RWPE2 (cell line): Measurements from ENCODE around the gene RBP5.

Experiments used
- ATAC-seq: fragments of 200-7000 bp; cut with Tn5 transposase; 3 replicates; pipeline ENCODE4 v1.9.1; 2021; ENCODE audit warnings: low read depth
- DNase-seq: peaks from one replicate; pipeline ENCODE4 v3.0.0-alpha.2; 2020; ENCODE audit warnings: low spot score
- H3K27ac ChIP-seq: fragments of 450-650 bp; 2 replicates; pipeline ENCODE4 v1.5.1; 2017; ENCODE audit warnings: mild to moderate bottlenecking; ENCODE audit not compliant: poor library complexity, severe bottlenecking
- H3K27me3 ChIP-seq: fragments of 250-450 bp; sonication (Bioruptor Pico); 2 replicates; pipeline ENCODE4 v1.5.1; 2021; ENCODE audit warnings: mild to moderate bottlenecking, moderate library complexity; ENCODE audit not compliant: insufficient read depth, poor library complexity, severe bottlenecking
- H3K36me3 ChIP-seq: fragments of 250-450 bp; sonication (Bioruptor Pico); 2 replicates; pipeline ENCODE4 v1.5.1; 2020; ENCODE audit warnings: low read depth, mild to moderate bottlenecking, moderate library complexity
- H3K4me1 ChIP-seq: fragments of 250-450 bp; sonication (Bioruptor Pico); 2 replicates; pipeline ENCODE4 v1.5.1; 2021; ENCODE audit warnings: mild to moderate bottlenecking, moderate library complexity; ENCODE audit not compliant: insufficient read depth, poor library complexity, severe bottlenecking
- H3K4me3 ChIP-seq: fragments of 250-450 bp; sonication (Bioruptor Pico); 2 replicates; pipeline ENCODE4 v1.5.1; 2021; ENCODE audit warnings: mild to moderate bottlenecking, moderate library complexity; ENCODE audit not compliant: severe bottlenecking
- H3K9me3 ChIP-seq: fragments of 250-450 bp; sonication (Bioruptor Pico); 2 replicates; pipeline ENCODE4 v1.5.1; 2021; ENCODE audit warnings: mild to moderate bottlenecking, moderate library complexity; ENCODE audit not compliant: severe bottlenecking
- TF ChIP-seq, protein P1 (sequence below): fragments of 450-650 bp; IDR thresholded peaks from one replicate; pipeline ENCODE4 v1.5.1; 2017; ENCODE audit warnings: mild to moderate bottlenecking, moderate library complexity; ENCODE audit not compliant: poor library complexity, severe bottlenecking

The RBP5 gene

DNA sequence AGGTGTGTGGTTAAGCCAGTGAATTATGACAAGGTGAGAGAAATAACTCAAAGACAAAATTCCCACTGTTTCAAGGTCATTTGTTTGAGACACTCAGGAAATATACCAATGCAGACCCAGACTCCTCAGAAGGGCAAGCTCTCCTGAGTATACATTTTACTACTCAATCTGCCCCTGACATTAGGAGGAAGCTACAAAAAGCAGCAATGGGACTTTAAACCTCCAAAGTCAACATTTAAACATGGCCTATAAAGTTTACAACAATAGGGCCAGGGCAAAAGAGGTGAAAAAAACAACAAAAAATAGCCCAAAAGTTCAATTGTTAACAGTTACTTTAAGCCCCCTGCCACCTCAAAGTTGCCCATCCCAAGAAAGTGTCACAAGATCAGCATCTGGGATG is 41.3 kb upstream of the RBP5 start:
- no peak overlapping the region for H3K27ac ChIP-seq
- H3K27me3 ChIP-seq = no peaks in the 10 kb centered on the region
- TF ChIP-seq, protein P1, sequence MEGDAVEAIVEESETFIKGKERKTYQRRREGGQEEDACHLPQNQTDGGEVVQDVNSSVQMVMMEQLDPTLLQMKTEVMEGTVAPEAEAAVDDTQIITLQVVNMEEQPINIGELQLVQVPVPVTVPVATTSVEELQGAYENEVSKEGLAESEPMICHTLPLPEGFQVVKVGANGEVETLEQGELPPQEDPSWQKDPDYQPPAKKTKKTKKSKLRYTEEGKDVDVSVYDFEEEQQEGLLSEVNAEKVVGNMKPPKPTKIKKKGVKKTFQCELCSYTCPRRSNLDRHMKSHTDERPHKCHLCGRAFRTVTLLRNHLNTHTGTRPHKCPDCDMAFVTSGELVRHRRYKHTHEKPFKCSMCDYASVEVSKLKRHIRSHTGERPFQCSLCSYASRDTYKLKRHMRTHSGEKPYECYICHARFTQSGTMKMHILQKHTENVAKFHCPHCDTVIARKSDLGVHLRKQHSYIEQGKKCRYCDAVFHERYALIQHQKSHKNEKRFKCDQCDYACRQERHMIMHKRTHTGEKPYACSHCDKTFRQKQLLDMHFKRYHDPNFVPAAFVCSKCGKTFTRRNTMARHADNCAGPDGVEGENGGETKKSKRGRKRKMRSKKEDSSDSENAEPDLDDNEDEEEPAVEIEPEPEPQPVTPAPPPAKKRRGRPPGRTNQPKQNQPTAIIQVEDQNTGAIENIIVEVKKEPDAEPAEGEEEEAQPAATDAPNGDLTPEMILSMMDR = no peak
- no peaks in the 10 kb centered on the region for H3K9me3 ChIP-seq
- H3K4me3 ChIP-seq = no peak overlapping the region
- DNase-seq (no peak), ATAC-seq (no peak)
- no peaks in the 10 kb centered on the region for H3K4me1 ChIP-seq
- no peaks in the 10 kb centered on the region for H3K36me3 ChIP-seq

DNA sequence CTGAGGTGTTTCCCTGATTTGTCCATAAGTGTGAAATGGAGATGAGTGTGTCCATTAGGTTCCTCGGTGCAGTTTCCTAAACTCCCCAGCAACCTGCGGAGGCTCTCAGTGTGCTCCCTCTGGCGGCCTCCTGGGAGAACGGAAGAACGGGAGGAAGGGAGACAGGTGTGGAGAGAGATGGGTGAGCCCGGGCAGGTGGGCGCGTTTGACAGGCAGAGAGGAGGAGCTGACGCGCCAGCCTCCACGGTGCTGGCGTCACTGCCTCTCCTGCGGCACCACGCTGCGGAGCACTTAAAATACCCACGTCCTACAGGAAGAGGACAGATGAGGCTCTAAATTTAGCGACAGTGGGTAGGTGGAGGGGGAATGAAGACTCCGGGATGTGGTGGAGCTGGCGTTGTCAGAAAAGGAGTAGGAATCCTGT is 34.0 kb upstream of the RBP5 start:
- ATAC-seq (peak; percentile 80), DNase-seq (no peak)
- Histone ChIP-seq H3K9me3 (no peaks in the 10 kb centered on the region), H3K27ac (no peak overlapping the region), H3K4me1 (no peaks in the 10 kb centered on the region), H3K4me3 (no peak overlapping the region), H3K36me3 (no peaks in the 10 kb centered on the region), H3K27me3 (no peaks in the 10 kb centered on the region)
- TF ChIP-seq, protein P1 = peak; percentile 44

DNA sequence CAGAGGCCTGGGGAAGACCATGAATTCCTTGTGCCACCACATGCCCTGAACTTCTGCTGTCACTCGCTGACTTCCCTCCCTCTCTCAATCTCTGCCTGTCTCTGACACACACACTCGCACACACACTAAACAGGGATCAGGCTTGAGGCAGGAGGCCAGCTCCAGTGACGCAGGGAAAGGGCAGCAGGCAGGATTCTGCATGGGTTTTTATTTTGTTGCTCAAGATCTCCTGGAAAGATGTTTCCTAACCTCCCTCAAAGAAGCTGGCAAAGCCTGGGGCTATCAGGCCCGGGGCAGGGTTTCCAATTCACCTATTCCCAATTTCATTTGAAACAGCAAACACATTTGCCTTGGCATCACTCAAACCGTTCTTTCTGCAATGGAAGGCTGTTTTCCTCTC is 33.1 kb upstream of the RBP5 start:
- Histone ChIP-seq H3K4me1 (no peaks in the 10 kb centered on the region), H3K9me3 (no peaks in the 10 kb centered on the region), H3K27ac (no peak overlapping the region), H3K36me3 (no peaks in the 10 kb centered on the region), H3K4me3 (no peak overlapping the region), H3K27me3 (no peaks in the 10 kb centered on the region)
- TF ChIP-seq, protein P1 = no peak
- ATAC-seq (no peak), DNase-seq (no peak)

DNA sequence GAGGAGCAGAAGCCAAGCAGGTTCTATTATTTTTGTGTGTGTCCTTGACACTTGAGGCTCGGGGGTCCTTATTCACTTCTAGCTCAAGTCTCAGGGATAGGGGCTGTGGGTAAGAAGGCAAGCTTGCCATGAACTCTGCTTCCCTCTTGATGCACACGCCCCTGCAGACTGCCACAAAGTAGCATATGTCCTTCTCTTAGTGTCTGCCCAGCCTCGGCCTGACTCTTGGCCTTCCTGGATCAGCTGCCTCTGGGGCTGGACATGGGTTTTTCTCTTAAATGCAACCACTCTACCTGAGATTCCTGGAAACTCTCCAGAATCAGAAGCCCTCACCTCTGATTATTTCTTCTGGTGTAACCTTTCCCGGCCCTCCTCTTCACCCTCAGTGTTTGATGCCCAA is 32.6 kb upstream of the RBP5 start:
- H3K9me3 ChIP-seq = no peaks in the 10 kb centered on the region

DNA sequence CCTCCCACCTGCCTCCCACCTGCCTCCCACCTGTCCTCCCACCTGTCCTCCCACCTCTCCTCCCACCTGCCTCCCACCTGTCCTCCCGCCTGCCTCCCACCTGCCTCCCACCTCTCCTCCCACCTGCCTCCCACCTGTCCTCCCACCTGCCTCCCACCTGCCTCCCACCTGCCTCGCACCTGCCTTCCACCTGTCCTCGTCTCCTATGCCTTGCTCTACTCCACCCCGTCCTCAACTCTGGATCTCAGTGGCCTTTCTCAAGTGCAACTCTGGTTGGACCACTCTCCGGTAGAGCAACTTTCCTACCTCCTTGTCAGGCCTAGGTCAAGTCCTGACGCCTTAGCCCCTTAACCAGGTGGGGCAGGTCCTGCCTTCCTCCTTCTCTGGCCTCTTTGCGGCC is 31.5 kb upstream of the RBP5 start:
- Histone ChIP-seq H3K4me1 (peaks cover 5% of the 10 kb centered on the region), H3K36me3 (no peaks in the 10 kb centered on the region), H3K9me3 (no peaks in the 10 kb centered on the region), H3K27ac (no peak overlapping the region), H3K4me3 (no peak overlapping the region), H3K27me3 (no peaks in the 10 kb centered on the region)
- DNase-seq (no peak), ATAC-seq (no peak)
- TF ChIP-seq, protein P1 = no peak

More for the DNA sequence above, 32.6 kb upstream of the RBP5 start:
- H3K36me3 ChIP-seq = no peaks in the 10 kb centered on the region
- no peaks in the 10 kb centered on the region for H3K4me1 ChIP-seq
- TF ChIP-seq, protein P1 = no peak
- DNase-seq (no peak), ATAC-seq (no peak)
- H3K27me3 ChIP-seq = no peaks in the 10 kb centered on the region
- H3K4me3 ChIP-seq = no peak overlapping the region
- no peak overlapping the region for H3K27ac ChIP-seq
